DOHH2 (cell line): Measurements from ENCODE around the gene KARS1.

Source experiments
- EZH2phosphoT487 ChIP-seq: fragments of 200-600 bp; sonication (generic); IDR thresholded peaks from 2 replicates; pipeline ENCODE4 v1.6.1; 2017; ENCODE audit warnings: borderline replicate concordance, mild to moderate bottlenecking, antibody characterized with exemption, low read length, moderate library complexity, mixed read lengths
- TF ChIP-seq, protein P1 (sequence below): fragments of 200-600 bp; sonication (generic); IDR thresholded peaks from one replicate; pipeline ENCODE4 v1.5.1; 2014; ENCODE audit warnings: antibody characterized with exemption, mild to moderate bottlenecking, low read depth, low read length; ENCODE audit not compliant: poor library complexity, severe bottlenecking

DNA sequence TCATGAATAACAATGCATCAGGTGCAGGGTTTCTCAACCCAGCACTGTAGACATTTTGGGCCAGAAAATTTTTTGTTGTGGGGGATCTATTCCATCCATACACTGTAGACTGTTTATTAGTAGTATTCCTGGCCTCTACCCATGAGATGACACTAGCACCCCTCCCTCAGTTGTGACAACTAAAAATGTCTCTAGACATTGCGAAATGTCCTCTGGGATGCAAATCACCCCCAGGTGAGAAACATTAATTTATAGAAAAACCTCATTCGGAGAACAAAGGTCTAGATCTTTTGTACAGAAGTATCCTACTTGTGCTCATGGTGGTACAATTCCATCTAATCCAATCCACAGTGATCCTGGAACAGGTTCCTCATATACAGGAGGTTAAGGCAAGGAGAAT lies 28.7 kb downstream of the KARS1 start:
- TF ChIP-seq, protein P1, sequence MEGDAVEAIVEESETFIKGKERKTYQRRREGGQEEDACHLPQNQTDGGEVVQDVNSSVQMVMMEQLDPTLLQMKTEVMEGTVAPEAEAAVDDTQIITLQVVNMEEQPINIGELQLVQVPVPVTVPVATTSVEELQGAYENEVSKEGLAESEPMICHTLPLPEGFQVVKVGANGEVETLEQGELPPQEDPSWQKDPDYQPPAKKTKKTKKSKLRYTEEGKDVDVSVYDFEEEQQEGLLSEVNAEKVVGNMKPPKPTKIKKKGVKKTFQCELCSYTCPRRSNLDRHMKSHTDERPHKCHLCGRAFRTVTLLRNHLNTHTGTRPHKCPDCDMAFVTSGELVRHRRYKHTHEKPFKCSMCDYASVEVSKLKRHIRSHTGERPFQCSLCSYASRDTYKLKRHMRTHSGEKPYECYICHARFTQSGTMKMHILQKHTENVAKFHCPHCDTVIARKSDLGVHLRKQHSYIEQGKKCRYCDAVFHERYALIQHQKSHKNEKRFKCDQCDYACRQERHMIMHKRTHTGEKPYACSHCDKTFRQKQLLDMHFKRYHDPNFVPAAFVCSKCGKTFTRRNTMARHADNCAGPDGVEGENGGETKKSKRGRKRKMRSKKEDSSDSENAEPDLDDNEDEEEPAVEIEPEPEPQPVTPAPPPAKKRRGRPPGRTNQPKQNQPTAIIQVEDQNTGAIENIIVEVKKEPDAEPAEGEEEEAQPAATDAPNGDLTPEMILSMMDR: no peak
- TF ChIP-seq EZH2phosphoT487: no peak
